Esophagus squamous epithelium (tissue), 5 donors: ENCODE data around the gene PRUNE2. TPM values are rescaled to one million over a fixed set of nuclear protein-coding genes. Genes with fewer than 3 reads are reported as not detected.

Experiments
- DNase-seq: peaks from one replicate; lab custom pipeline; 2025; lab: John Stamatoyannopoulos, UW
- H3K27ac ChIP-seq, 4 donors: fragments of 200-600 bp; sonication (generic); one replicate each; pipeline ENCODE4 v1.5.1; 2016 to 2019; ENCODE audit warnings: mild to moderate bottlenecking in 1 of 4
- H3K27me3 ChIP-seq, 4 donors: fragments of 200-600 bp; sonication (generic); 1 replicate in 3 of 4; 2 replicates in 1 of 4; pipeline versions ENCODE4 v1.5.1 to v1.6.0; 2017 to 2021; ENCODE audit warnings: antibody characterized with exemption in 1 of 4
- H3K36me3 ChIP-seq, 3 donors: fragments of 200-600 bp; sonication (generic); one replicate each; pipeline ENCODE4 v1.5.1; 2016 to 2019
- H3K4me1 ChIP-seq, 3 donors: fragments of 200-600 bp; sonication (generic); one replicate each; pipeline ENCODE4 v1.5.1; 2017 to 2019
- H3K4me3 ChIP-seq, 4 donors: fragments of 200-600 bp; sonication (generic); 1 replicate in 3 of 4; 2 replicates in 1 of 4; pipeline ENCODE4 v1.5.1; 2016 to 2019; ENCODE audit warnings: mild to moderate bottlenecking in 2 of 4, moderate library complexity in 1 of 4
- H3K9me3 ChIP-seq, 3 donors: fragments of 200-600 bp; sonication (generic); one replicate each; pipeline ENCODE4 v1.5.1; 2016 to 2019
- CTCF ChIP-seq, 6 experiments: fragments of 450-650 bp in 4 of 6; fragments of 200-600 bp in 2 of 6; sonication (generic) in 2 of 6; IDR thresholded peaks; one replicate each; pipeline ENCODE4 v1.5.1; 2016 to 2019; ENCODE audit warnings: antibody characterized with exemption in 6 of 6, mild to moderate bottlenecking in 4 of 6, moderate library complexity in 4 of 6
- POLR2A ChIP-seq, 4 donors: fragments of 450-650 bp; IDR thresholded peaks; one replicate each; pipeline ENCODE4 v1.6.1; 2017; ENCODE audit warnings: antibody characterized with exemption in 4 of 4, mild to moderate bottlenecking in 4 of 4, moderate library complexity in 3 of 4
- WGBS, 2 donors: methylation state at CpG; one replicate each; pipeline ENCODE4 v1.1.5; 2018; 5-methylcytosine and 5-hydroxymethylcytosine counted together
- intact Hi-C: fragments of 100-400 bp; cut with DNase I; formaldehyde crosslinking; loops from one replicate; pipeline ENCODE4 v1.15.0; 2022
- total RNA-seq, 4 donors: library from RNA; depleted of rRNA; stranded (reverse); fragments of >200 nt; gene quantifications; one replicate each; pipeline ENCODE4 v1.1.0, GENCODE V29; 2016
- donor health status: DM: yes; HTN: yes; CAD: no.

Gene PRUNE2
- total RNA-seq, 4 donors from 2014 or later: 9.9 to 126 (median 26.7) TPM

GRCh38 chr9:76651119-76651705 is 254.7 kb downstream of the PRUNE2 start:
- Histone ChIP-seq H3K9me3 (no peaks in the 10 kb centered on the region), H3K36me3 (no peaks in the 10 kb centered on the region), H3K27me3 (no peaks in the 10 kb centered on the region), H3K4me3 (peak overlapping the region in 3 of 4 donors; percentile 11 to 50 (median 15)), H3K27ac (peak overlapping the region in 2 of 4 donors; percentile 26 to 63), H3K4me1 (peaks cover 0 to 49% (median 3%) of the 10 kb centered on the region in 3 donors)
- intact Hi-C loops: no loop called here
- 20 to 46% methylated on average over 4 of the region's 4 CpGs for WGBS, 2 donors
- DNase-seq: no peak
- TF ChIP-seq CTCF (IDR thresholded peaks at IDR 0.05) (no peak), POLR2A (IDR thresholded peaks at IDR 0.05) (no peak)

GRCh38 chr9:76650692-76651091 is 255.2 kb downstream of the PRUNE2 start:
- no peaks in the 10 kb centered on the region for H3K27me3 ChIP-seq
- 9 to 12% methylated on average over 2 of the region's 2 CpGs for WGBS, 2 donors
- no peaks in the 10 kb centered on the region for H3K9me3 ChIP-seq
- H3K4me1 ChIP-seq: peaks cover 0 to 47% (median 3%) of the 10 kb centered on the region in 3 donors
- H3K27ac ChIP-seq: peak overlapping the region in 3 of 4 donors; percentile 26 to 63 (median 31)
- no peak for DNase-seq
- H3K36me3 ChIP-seq: no peaks in the 10 kb centered on the region
- intact Hi-C loops: no loop called here
- H3K4me3 ChIP-seq: peak overlapping the region in 2 of 4 donors; percentile 15 to 50
- TF ChIP-seq CTCF (IDR thresholded peaks at IDR 0.05) (no peak), POLR2A (IDR thresholded peaks at IDR 0.05) (no peak)

- WGBS, 2 donors: 90 to 98% methylated on average over 2 of the region's 2 CpGs
- DNase-seq: no peak
- Histone ChIP-seq H3K4me1 (peaks cover 0 to 39% (median 3%) of the 10 kb centered on the region in 3 donors), H3K4me3 (no peak overlapping the region), H3K27ac (no peak overlapping the region), H3K27me3 (no peaks in the 10 kb centered on the region), H3K36me3 (no peaks in the 10 kb centered on the region), H3K9me3 (no peaks in the 10 kb centered on the region)
- no peak for TF ChIP-seq POLR2A (IDR thresholded peaks at IDR 0.05)
- no peak for TF ChIP-seq CTCF (IDR thresholded peaks at IDR 0.05)
- intact Hi-C loops: no loop called here
Measured at GRCh38 chr9:76649894-76650293, 256.0 kb downstream of the PRUNE2 start.

- Histone ChIP-seq H3K36me3 (no peaks in the 10 kb centered on the region), H3K4me1 (peaks cover 0 to 18% (median 3%) of the 10 kb centered on the region in 3 donors), H3K9me3 (no peaks in the 10 kb centered on the region), H3K4me3 (no peak overlapping the region), H3K27me3 (no peaks in the 10 kb centered on the region), H3K27ac (no peak overlapping the region)
- WGBS, 2 donors: 64 to 70% methylated on average over 4 of the region's 4 CpGs
- no peak for DNase-seq
- TF ChIP-seq POLR2A (IDR thresholded peaks at IDR 0.05) (no peak), CTCF (IDR thresholded peaks at IDR 0.05) (no peak)
- intact Hi-C loops: no loop called here
Measured at GRCh38 chr9:76646249-76646648, 259.7 kb downstream of the PRUNE2 start.

- H3K9me3 ChIP-seq: no peaks in the 10 kb centered on the region
- H3K27me3 ChIP-seq: no peaks in the 10 kb centered on the region
- WGBS, 2 donors: 90 to 93% methylated on average over 10 of the region's 10 CpGs
- H3K36me3 ChIP-seq: no peaks in the 10 kb centered on the region
- no peak for TF ChIP-seq POLR2A (IDR thresholded peaks at IDR 0.05)
- TF ChIP-seq CTCF (IDR thresholded peaks at IDR 0.05): no peak
- no peak for DNase-seq
- no peak overlapping the region for H3K27ac ChIP-seq
- peaks cover 0 to 8% (median 0%) of the 10 kb centered on the region in 3 donors for H3K4me1 ChIP-seq
- H3K4me3 ChIP-seq: no peak overlapping the region
- intact Hi-C loops: no loop called here
Measured at GRCh38 chr9:76644647-76645250, 261.2 kb downstream of the PRUNE2 start.
